PC-3 (cell line): ENCODE data around the gene YLPM1. TPM values are rescaled to one million over a fixed set of nuclear protein-coding genes. Genes with fewer than 3 reads are reported as not detected.

Experiments
- ATAC-seq: fragments of 200-7000 bp; cut with Tn5 transposase; 2 replicates; pipeline ENCODE4 v1.9.1; 2020; ENCODE audit warnings: mild to moderate bottlenecking, moderate library complexity
- BruUV-seq: library from RNA; stranded (reverse); fragments of 400-500 nt; replicated peaks from 2 replicates; lab custom pipeline; 2021; lab: Mats Ljungman, UMichigan
- CTCF ChIA-PET: fragments of 300-600 bp; sonication (Branson Sonifier 250); formaldehyde crosslinking; loops from one replicate; lab custom pipeline; 2022; ENCODE audit warnings: antibody characterized with exemption; lab: Charles Lee
- POLR2A ChIA-PET: fragments of 300-600 bp; sonication (Branson Sonifier 250); formaldehyde crosslinking; loops from one replicate; lab custom pipeline; 2022; ENCODE audit warnings: antibody characterized with exemption; ENCODE audit not compliant: unreplicated experiment; lab: Charles Lee
- DNase-seq: peaks from one replicate; pipeline ENCODE4 v3.0.0-alpha.2; 2015
- H2AFZ ChIP-seq: fragments of 300-600 bp; sonication (generic); 2 replicates; pipeline ENCODE4 v1.6.0; 2016; ENCODE audit warnings: antibody characterized with exemption, low read length
- H3F3A ChIP-seq: fragments of 300-600 bp; sonication (generic); one replicate; pipeline ENCODE4 v1.6.0; 2017; ENCODE audit warnings: antibody characterized with exemption, low read length, control low read depth, mild to moderate bottlenecking; ENCODE audit not compliant: unreplicated experiment
- H3K27ac ChIP-seq: fragments of 300-600 bp; sonication (generic); 2 replicates; pipeline ENCODE4 v1.5.1; 2016; ENCODE audit warnings: mild to moderate bottlenecking, low read length
- H3K27me3 ChIP-seq: fragments of 300-600 bp; sonication (generic); 2 replicates; pipeline ENCODE4 v1.6.1; 2016; ENCODE audit warnings: low read length, mixed read lengths
- H3K36me3 ChIP-seq: fragments of 300-600 bp; sonication (generic); 2 replicates; pipeline ENCODE4 v1.6.1; 2016; ENCODE audit warnings: low read depth, mixed run types, low read length, mixed read lengths
- H3K4me1 ChIP-seq: fragments of 300-600 bp; sonication (generic); 2 replicates; pipeline ENCODE4 v1.5.1; 2016; ENCODE audit warnings: low read length; ENCODE audit not compliant: insufficient read depth
- H3K4me2 ChIP-seq: fragments of 300-600 bp; sonication (generic); 2 replicates; pipeline ENCODE4 v1.6.0; 2016; ENCODE audit warnings: low read length
- H3K4me3 ChIP-seq: fragments of 300-600 bp; sonication (generic); 2 replicates; pipeline ENCODE4 v1.5.1; 2016; ENCODE audit warnings: mild to moderate bottlenecking, low read length, mixed read lengths
- H3K79me2 ChIP-seq: fragments of 300-600 bp; sonication (generic); 2 replicates; pipeline ENCODE4 v1.6.1; 2017; ENCODE audit warnings: low read length, mixed read lengths
- H3K9ac ChIP-seq: fragments of 300-600 bp; sonication (generic); 2 replicates; pipeline ENCODE4 v1.6.0; 2016; ENCODE audit warnings: mild to moderate bottlenecking, low read length
- H3K9me2 ChIP-seq: fragments of 300-600 bp; sonication (generic); replicated peaks from 2 replicates; pipeline ENCODE4 v1.6.1; 2016; ENCODE audit warnings: mixed run types, low read length, mixed read lengths
- H3K9me3 ChIP-seq: fragments of 300-600 bp; sonication (generic); 2 replicates; pipeline ENCODE4 v1.6.1; 2016; ENCODE audit warnings: low read length, mixed read lengths
- H4K20me1 ChIP-seq: fragments of 300-600 bp; sonication (generic); 2 replicates; pipeline ENCODE4 v1.6.1; 2016; ENCODE audit warnings: low read length, mixed read lengths
- EZH2 ChIP-seq: fragments of 300-600 bp; sonication (generic); IDR thresholded peaks from one replicate; pipeline ENCODE4 v1.6.1; 2017; ENCODE audit warnings: antibody characterized with exemption, mild to moderate bottlenecking, low read length; ENCODE audit not compliant: unreplicated experiment
- EZH2phosphoT487 ChIP-seq: fragments of 300-600 bp; sonication (generic); IDR thresholded peaks from 2 replicates; pipeline ENCODE4 v1.6.1; 2018; ENCODE audit warnings: mild to moderate bottlenecking, antibody characterized with exemption, low read length, borderline replicate concordance
- intact Hi-C: fragments of 100-400 bp; cut with micrococcal nuclease; formaldehyde crosslinking; loops from 2 replicates; pipeline ENCODE4 v1.9.0; 2023
- total RNA-seq: library from RNA; depleted of rRNA; stranded (reverse); fragments of >200 nt; gene quantifications from 2 replicates; pipeline ENCODE4 v1.2.3, GENCODE V29; 2014
- TF ChIP-seq, protein P1 (sequence below): fragments of 300-600 bp; sonication (generic); conservative IDR thresholded peaks from 2 replicates; pipeline ENCODE4 v1.5.1; 2017; ENCODE audit warnings: antibody characterized with exemption, low read depth, mild to moderate bottlenecking, low read length

YLPM1 gene
- total RNA-seq, 1 experiment from 2014 or later, result 25.1 TPM

DNA sequence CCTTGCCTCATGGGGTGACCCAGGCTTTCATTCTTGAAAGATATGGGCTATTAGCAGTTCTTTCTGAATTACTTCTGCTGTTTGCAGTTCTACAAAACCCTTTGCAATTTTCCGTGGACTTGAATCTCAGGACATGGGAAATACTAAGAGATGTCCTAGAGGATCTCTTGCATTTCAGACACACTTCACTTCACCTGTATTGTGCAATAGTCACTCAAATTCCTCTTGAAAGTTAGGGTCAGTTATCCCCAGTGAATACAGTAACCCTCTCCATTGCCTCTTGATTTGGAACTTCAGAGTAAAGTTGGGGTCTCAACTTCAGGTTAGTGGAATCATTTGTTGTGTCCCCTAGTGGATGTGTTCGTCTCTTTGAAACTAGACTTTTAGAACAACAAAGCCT, 31.8 kb downstream of the YLPM1 start:
- Histone ChIP-seq H3K27ac (no peak overlapping the region), H3K4me1 (no peaks in the 10 kb centered on the region), H3K79me2 (peaks cover 30% of the 10 kb centered on the region; the same call in 1 of the 2 replicates), H3K4me3 (no peak overlapping the region), H3K9ac (no peak overlapping the region), H4K20me1 (no peaks in the 10 kb centered on the region), H3F3A (no peaks in the 10 kb centered on the region), H3K9me3 (no peaks in the 10 kb centered on the region), H3K4me2 (no peak overlapping the region), H3K27me3 (no peaks in the 10 kb centered on the region), H3K9me2 (no peaks in the 10 kb centered on the region), H3K36me3 (peaks cover 19% of the 10 kb centered on the region; the same call in 1 of the 2 replicates), H2AFZ (no peak overlapping the region)
- BruUV-seq, result no TSS peak
- ATAC-seq (no peak), DNase-seq (no peak)
- ChIA-PET CTCF (no interaction called here), POLR2A (no interaction called here)
- no peak for TF ChIP-seq EZH2
- TF ChIP-seq, protein P1, sequence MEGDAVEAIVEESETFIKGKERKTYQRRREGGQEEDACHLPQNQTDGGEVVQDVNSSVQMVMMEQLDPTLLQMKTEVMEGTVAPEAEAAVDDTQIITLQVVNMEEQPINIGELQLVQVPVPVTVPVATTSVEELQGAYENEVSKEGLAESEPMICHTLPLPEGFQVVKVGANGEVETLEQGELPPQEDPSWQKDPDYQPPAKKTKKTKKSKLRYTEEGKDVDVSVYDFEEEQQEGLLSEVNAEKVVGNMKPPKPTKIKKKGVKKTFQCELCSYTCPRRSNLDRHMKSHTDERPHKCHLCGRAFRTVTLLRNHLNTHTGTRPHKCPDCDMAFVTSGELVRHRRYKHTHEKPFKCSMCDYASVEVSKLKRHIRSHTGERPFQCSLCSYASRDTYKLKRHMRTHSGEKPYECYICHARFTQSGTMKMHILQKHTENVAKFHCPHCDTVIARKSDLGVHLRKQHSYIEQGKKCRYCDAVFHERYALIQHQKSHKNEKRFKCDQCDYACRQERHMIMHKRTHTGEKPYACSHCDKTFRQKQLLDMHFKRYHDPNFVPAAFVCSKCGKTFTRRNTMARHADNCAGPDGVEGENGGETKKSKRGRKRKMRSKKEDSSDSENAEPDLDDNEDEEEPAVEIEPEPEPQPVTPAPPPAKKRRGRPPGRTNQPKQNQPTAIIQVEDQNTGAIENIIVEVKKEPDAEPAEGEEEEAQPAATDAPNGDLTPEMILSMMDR, result no peak
- intact Hi-C loops, result no loop called here

DNA sequence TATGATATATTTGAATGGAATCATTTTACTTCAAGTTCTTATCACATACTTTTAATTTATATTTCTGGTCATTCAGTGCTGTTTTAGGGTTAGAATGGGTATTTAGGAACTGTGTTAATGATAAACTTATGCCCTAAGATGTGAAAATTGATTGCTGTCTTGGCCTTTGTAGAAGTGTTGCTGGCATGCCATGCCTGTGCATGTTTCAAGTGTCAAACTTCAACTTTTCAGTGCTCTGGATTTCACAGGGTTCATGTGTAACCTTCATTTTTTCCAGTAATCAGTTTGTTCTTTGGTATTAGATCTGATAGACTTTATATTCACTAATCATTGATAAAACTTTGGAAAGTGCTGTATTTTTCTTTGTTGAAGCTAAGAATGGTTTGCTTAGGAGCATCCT, 36.6 kb downstream of the YLPM1 start:
- H2AFZ ChIP-seq, result no peak overlapping the region
- no peak overlapping the region for H3K4me2 ChIP-seq
- H3F3A ChIP-seq, result no peaks in the 10 kb centered on the region
- H3K9me2 ChIP-seq, result no peaks in the 10 kb centered on the region
- H3K36me3 ChIP-seq, result peaks cover 26% of the 10 kb centered on the region; the same call in 1 of the 2 replicates
- no peaks in the 10 kb centered on the region for H3K4me1 ChIP-seq
- POLR2A ChIA-PET, result no interaction called here
- no peak overlapping the region for H3K9ac ChIP-seq
- TF ChIP-seq EZH2, result no peak
- TF ChIP-seq, protein P1, result no peak
- no peaks in the 10 kb centered on the region for H3K27me3 ChIP-seq
- intact Hi-C loops, result no loop called here
- no peaks in the 10 kb centered on the region for H4K20me1 ChIP-seq
- no peaks in the 10 kb centered on the region for H3K9me3 ChIP-seq
- DNase-seq (no peak), ATAC-seq (no peak)
- H3K79me2 ChIP-seq, result 0 out of 2 replicates have a peak, but pooled peaks cover 8% of the 10 kb centered on the region
- H3K27ac ChIP-seq, result no peak overlapping the region
- CTCF ChIA-PET, result no interaction called here
- no peak overlapping the region for H3K4me3 ChIP-seq
- BruUV-seq, result no TSS peak

DNA sequence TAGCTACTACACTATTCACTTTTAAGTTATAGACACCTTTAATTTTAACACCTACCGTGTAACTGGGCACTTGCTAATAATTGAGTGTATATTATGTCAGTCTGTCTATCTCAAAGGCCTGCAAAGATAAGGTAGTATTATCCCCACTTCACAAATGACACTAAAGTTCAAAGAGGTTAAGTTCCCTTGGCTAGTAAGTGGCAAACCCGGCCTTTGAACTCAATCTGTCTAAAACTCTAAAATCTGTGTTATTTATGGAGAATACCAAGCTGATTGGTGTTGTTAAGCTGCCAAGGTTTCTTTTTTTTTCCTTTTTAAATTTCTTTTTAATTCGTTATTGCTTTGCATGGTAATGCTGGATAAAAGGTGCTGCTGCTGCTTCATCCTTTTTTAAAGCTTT, 37.7 kb downstream of the YLPM1 start:
- Histone ChIP-seq H3K36me3 (peaks cover 25% of the 10 kb centered on the region; the same call in 1 of the 2 replicates), H3K4me2 (no peak overlapping the region), H3K9me3 (no peaks in the 10 kb centered on the region), H3K9ac (no peak overlapping the region), H4K20me1 (no peaks in the 10 kb centered on the region), H3K27ac (no peak overlapping the region), H3K4me1 (no peaks in the 10 kb centered on the region), H3K9me2 (no peaks in the 10 kb centered on the region), H3K27me3 (no peaks in the 10 kb centered on the region), H3K79me2 (no peaks in the 10 kb centered on the region), H3F3A (no peaks in the 10 kb centered on the region), H2AFZ (no peak overlapping the region), H3K4me3 (no peak overlapping the region)
- ChIA-PET POLR2A (no interaction called here), CTCF (no interaction called here)
- ATAC-seq, result no peak
- DNase-seq, result no peak
- TF ChIP-seq, protein P1, result no peak
- no peak for TF ChIP-seq EZH2
- TF ChIP-seq EZH2phosphoT487, result no peak
- intact Hi-C loops, result no loop called here
- no TSS peak for BruUV-seq
